ENCODE results near the gene SERPINA3. TPM values are rescaled to one million over a fixed set of nuclear protein-coding genes. Genes with fewer than 3 reads are reported as not detected.

SERPINA3 gene
- total RNA-seq, 2 experiments from 2014 or later, result not detected

DNA sequence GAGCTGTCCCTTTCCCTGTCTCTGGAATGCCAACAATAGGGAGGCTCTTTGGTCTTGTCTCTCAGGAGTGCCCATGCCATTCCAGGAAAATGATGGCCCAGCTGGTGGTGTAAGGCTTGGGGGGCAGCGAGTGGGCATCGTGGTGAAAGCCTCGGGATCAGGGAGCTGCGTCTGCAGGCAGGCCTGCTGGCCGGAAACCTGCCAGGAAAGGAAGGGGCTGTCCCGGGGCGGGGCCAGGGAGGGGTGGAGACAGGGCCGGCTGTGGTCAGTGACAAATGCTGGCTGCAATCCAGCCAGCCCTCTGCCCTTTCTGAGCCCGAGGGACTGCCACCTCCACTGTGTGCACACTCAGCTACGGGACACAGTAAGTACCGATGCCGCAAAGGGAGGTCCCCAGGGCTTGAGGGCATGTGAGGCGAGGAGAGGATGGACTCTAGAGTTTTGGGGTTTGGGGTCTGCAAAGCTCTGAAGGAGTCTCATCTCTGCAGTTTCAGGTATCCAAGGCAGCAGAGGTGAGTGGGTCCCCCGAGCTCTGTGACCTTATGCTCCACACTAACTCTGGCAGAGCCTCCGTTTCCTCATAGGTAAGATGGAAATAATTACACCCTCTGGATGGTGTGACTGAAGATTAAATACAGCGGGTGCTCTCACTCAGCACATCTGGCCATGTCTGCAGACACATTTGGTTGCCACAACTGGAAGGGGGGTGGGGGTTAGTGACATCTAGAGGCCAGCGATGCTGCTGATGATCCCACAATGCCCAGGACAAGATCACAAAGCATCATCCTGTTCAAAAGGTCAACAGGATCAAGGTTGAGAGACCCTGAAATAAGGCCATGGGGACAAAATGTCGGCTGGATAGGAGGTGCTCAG is 30.8 kb upstream of the SERPINA3 start, which contains the start of gene SERPINA5:
TSS of gene SERPINA5 (plus strand) at position 300 of the 873 bp plus-strand sequence. CDS start 5,937 bp downstream, outside the sequence.
- ChIA-PET POLR2A (no interaction called here), CTCF (no interaction called here)
- ATAC-seq (no peak), DNase-seq (no peak)
- no peaks in the 10 kb centered on the region for H3K9me3 Mint-ChIP-seq
- intact Hi-C loops (cut with micrococcal nuclease), result no loop called here
- TF ChIP-seq, protein P1, sequence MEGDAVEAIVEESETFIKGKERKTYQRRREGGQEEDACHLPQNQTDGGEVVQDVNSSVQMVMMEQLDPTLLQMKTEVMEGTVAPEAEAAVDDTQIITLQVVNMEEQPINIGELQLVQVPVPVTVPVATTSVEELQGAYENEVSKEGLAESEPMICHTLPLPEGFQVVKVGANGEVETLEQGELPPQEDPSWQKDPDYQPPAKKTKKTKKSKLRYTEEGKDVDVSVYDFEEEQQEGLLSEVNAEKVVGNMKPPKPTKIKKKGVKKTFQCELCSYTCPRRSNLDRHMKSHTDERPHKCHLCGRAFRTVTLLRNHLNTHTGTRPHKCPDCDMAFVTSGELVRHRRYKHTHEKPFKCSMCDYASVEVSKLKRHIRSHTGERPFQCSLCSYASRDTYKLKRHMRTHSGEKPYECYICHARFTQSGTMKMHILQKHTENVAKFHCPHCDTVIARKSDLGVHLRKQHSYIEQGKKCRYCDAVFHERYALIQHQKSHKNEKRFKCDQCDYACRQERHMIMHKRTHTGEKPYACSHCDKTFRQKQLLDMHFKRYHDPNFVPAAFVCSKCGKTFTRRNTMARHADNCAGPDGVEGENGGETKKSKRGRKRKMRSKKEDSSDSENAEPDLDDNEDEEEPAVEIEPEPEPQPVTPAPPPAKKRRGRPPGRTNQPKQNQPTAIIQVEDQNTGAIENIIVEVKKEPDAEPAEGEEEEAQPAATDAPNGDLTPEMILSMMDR (IDR thresholded peaks at IDR 0.05), result no peak
- H3K36me3 Mint-ChIP-seq (ENCODE audit: low read depth), result no peaks in the 10 kb centered on the region
- peaks cover 2% of the 10 kb centered on the region for H3K27me3 Mint-ChIP-seq
- no peak within 1 kb of the TSS for H3K27ac Mint-ChIP-seq
- H3K4me1 Mint-ChIP-seq (ENCODE audit: low read depth), result no peaks in the 10 kb centered on the region
- no peak within 1 kb of the TSS for H3K4me3 Mint-ChIP-seq

DNA sequence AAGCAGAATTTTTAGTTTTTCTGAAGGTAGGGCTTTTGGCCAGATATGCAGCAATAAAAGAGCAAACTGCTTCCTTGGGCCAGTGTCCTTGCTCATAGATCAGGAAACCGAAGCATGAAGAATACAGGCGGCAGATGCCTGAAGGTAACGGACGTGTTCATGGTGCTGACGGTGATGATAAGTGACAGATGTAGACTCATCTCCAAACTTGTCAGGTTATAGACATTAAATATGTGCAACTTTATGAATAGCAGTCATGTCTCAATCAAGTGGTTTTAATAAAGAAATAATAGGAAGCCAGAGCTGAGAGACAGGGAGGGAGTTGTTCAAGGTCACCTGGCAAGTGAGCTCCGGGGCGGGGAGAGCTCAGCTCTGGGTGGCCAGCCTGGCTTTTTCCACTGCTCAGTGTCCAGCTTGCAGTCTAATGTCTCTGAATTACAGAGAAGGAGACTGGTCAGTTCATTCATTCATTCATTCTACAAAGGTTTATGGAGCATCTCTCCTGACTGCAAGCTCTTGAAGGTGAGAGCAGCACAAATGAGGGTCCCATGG is 29.9 kb upstream of the SERPINA3 start:
- intact Hi-C loops (cut with micrococcal nuclease), result no loop called here
- ATAC-seq (no peak), DNase-seq (no peak)
- H3K27me3 Mint-ChIP-seq, result peaks cover 2% of the 10 kb centered on the region
- no peaks in the 10 kb centered on the region for H3K36me3 Mint-ChIP-seq (ENCODE audit: low read depth)
- ChIA-PET POLR2A (no interaction called here), CTCF (interaction anchor here (0.8 kb wide), 1 partner anchor 20 kb away, joined by 3 read pairs; no protein-coding TSS in a partner anchor)
- no peaks in the 10 kb centered on the region for H3K4me1 Mint-ChIP-seq (ENCODE audit: low read depth)
- no peak overlapping the region for H3K4me3 Mint-ChIP-seq
- no peaks in the 10 kb centered on the region for H3K9me3 Mint-ChIP-seq
- no peak overlapping the region for H3K27ac Mint-ChIP-seq
- TF ChIP-seq, protein P1 (IDR thresholded peaks at IDR 0.05), result no peak

DNA sequence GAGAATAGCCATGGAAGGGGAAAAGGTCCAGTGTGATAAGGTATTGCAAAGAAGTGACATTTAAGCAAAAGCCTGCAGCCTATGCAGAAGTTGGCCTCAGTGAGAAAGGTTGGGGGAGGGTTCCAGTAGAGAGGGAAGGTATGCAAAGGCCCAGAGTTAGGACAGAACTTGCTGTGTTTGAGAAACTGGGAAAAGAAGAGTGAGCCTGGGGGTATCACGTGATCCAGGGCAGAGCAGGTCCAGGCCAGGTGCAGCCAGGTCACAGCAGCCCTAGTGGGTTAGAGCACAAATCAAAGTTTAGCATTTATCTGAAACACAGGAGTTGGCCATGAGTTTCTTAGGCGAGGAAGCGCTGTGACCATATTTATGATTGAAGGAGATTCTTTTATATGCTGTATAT is 29.3 kb upstream of the SERPINA3 start:
- no peak for DNase-seq
- Mint-ChIP-seq H3K36me3 (ENCODE audit: low read depth) (no peaks in the 10 kb centered on the region), H3K4me1 (ENCODE audit: low read depth) (no peaks in the 10 kb centered on the region), H3K27me3 (peaks cover 2% of the 10 kb centered on the region), H3K9me3 (no peaks in the 10 kb centered on the region), H3K27ac (no peak overlapping the region), H3K4me3 (no peak overlapping the region)
- intact Hi-C loops (cut with micrococcal nuclease), result no loop called here
- TF ChIP-seq, protein P1 (IDR thresholded peaks at IDR 0.05), result no peak
- CTCF ChIA-PET, result interaction anchor here (0.8 kb wide), 1 partner anchor 19 kb away, joined by 3 read pairs; no protein-coding TSS in a partner anchor
- POLR2A ChIA-PET, result no interaction called here
- ATAC-seq, result no peak

DNA sequence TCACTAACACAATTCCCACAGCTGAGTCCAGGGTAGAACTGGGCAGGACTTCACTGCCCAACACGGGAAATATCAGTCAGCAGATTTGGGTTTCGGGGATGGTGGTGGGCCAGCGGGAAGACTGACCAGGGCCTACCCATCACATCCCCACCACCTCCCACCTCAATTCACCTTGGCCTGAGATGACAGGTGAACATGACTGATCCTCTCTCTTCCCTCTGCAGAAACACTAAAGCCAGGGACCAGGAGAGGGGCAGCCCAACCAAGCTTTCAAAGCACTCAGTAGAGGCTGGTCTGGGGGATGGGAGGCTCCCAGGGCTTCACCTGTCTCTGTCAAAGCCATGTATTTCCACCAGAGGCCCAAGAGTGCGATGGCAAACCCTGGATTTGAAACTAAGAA is 28.6 kb upstream of the SERPINA3 start:
- Mint-ChIP-seq H3K27ac (no peak overlapping the region), H3K4me3 (no peak overlapping the region), H3K4me1 (ENCODE audit: low read depth) (no peaks in the 10 kb centered on the region), H3K36me3 (ENCODE audit: low read depth) (no peaks in the 10 kb centered on the region), H3K27me3 (peaks cover 2% of the 10 kb centered on the region), H3K9me3 (no peaks in the 10 kb centered on the region)
- TF ChIP-seq, protein P1 (IDR thresholded peaks at IDR 0.05), result no peak
- no peak for DNase-seq
- ATAC-seq, result no peak
- intact Hi-C loops (cut with micrococcal nuclease), result no loop called here
- CTCF ChIA-PET, result interaction anchor here (2.6 kb wide), 1 partner anchor 34 kb away, joined by 8 read pairs; no protein-coding TSS in a partner anchor
- POLR2A ChIA-PET, result no interaction called here
